Thoracic aorta (tissue), 2 donors: ENCODE results near the gene RAB2B. TPM values are rescaled to one million over a fixed set of nuclear protein-coding genes. Genes with fewer than 3 reads are reported as not detected.

Experiments used
- ATAC-seq: fragments of 150-250 bp; one replicate; pipeline ENCODE4 v1.8.0; 2017; ENCODE audit warnings: low read depth; ENCODE audit not compliant: insufficient number of reproducible peaks, low FRiP score
- DNase-seq: peaks from one replicate; pipeline ENCODE4 v3.0.0-alpha.2; 2020; ENCODE audit warnings: low spot score
- H3K27ac ChIP-seq, 2 donors: fragments of 200-600 bp; sonication (generic); 1 replicate in 1 of 2; 2 replicates in 1 of 2; pipeline ENCODE4 v1.5.1; 2016; ENCODE audit warnings: mild to moderate bottlenecking in 2 of 2, moderate library complexity in 2 of 2
- H3K27me3 ChIP-seq: fragments of 200-600 bp; sonication (generic); replicated peaks from 2 replicates; pipeline ENCODE4 v1.6.0; 2016; ENCODE audit warnings: mild to moderate bottlenecking; ENCODE audit not compliant: insufficient read depth
- H3K36me3 ChIP-seq: fragments of 200-600 bp; sonication (generic); one replicate; pipeline ENCODE4 v1.5.1; 2016
- H3K4me1 ChIP-seq, 2 donors: fragments of 200-600 bp; sonication (generic); 1 replicate in 1 of 2; 2 replicates in 1 of 2; pipeline versions ENCODE4 v1.5.1 to v1.6.0; 2016; ENCODE audit warnings: low read depth in 2 of 2, mild to moderate bottlenecking in 1 of 2; ENCODE audit not compliant: control insufficient read depth in 1 of 2
- H3K4me3 ChIP-seq: fragments of 200-600 bp; sonication (generic); 2 replicates; pipeline ENCODE4 v1.5.1; 2016; ENCODE audit warnings: mild to moderate bottlenecking
- H3K9me3 ChIP-seq: fragments of 200-600 bp; sonication (generic); 2 replicates; pipeline ENCODE4 v1.5.1; 2016
- total RNA-seq, 2 donors: library from RNA; depleted of rRNA; stranded (reverse); fragments of >200 nt; gene quantifications; one replicate each; pipeline versions ENCODE4 v1.1.0 to v1.2.3, GENCODE V29; 2016
- TF ChIP-seq, protein P1 (sequence below): fragments of 200-600 bp; sonication (generic); IDR thresholded peaks from one replicate; pipeline ENCODE4 v1.5.1; 2019; ENCODE audit warnings: antibody characterized with exemption

Gene RAB2B
- total RNA-seq, 2 donors from 2014 or later, result 19.2 to 29.3 TPM

DNA sequence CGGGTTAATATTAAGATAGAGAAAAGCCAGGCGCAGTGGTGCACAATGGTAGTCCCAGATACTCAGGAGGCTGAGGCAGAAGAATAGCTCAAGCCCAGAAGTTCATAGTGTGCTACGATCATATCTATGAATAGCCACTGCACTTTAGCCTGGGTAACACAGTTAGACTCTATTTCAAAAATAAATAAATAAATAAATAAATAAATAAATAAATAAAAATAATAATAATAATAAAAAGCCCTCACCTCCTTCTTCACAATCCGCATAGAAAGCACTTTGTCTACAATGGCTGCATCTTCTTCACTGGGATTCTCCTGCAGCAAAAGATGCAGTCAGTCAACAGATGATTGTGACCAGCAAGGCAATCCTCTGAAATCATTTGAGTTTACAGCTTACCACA is 61.4 kb downstream of the RAB2B start:
- TF ChIP-seq, protein P1, sequence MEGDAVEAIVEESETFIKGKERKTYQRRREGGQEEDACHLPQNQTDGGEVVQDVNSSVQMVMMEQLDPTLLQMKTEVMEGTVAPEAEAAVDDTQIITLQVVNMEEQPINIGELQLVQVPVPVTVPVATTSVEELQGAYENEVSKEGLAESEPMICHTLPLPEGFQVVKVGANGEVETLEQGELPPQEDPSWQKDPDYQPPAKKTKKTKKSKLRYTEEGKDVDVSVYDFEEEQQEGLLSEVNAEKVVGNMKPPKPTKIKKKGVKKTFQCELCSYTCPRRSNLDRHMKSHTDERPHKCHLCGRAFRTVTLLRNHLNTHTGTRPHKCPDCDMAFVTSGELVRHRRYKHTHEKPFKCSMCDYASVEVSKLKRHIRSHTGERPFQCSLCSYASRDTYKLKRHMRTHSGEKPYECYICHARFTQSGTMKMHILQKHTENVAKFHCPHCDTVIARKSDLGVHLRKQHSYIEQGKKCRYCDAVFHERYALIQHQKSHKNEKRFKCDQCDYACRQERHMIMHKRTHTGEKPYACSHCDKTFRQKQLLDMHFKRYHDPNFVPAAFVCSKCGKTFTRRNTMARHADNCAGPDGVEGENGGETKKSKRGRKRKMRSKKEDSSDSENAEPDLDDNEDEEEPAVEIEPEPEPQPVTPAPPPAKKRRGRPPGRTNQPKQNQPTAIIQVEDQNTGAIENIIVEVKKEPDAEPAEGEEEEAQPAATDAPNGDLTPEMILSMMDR, result no peak
- Histone ChIP-seq H3K4me1 (no peaks in the 10 kb centered on the region), H3K27me3 (no peaks in the 10 kb centered on the region), H3K27ac (no peak overlapping the region), H3K9me3 (no peaks in the 10 kb centered on the region), H3K36me3 (peaks cover 59% of the 10 kb centered on the region), H3K4me3 (no peak overlapping the region)
- DNase-seq (no peak), ATAC-seq (no peak)

DNA sequence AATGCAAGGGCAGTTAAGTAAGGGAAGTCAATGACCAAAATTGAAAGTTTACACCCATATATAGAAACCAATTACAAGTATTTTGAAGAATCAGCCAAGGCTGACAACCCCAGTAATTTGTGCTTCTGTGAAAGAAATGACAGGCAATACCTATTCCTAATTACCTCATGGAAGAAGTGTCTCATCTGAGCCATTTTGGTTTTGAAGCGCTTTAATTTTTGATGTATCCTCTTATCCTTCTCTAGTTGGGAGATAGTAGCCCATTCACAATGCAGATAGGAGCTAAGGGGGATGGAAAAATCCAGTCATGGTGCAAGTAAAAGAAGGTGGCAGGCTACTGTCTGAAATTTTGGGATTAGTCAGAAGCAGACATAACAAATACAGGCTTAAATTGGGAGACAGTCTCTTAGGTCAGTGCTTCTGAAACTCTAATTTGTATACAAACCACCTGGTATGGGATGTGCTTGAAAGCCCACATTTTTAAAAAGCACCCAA is 62.6 kb downstream of the RAB2B start:
- no peaks in the 10 kb centered on the region for H3K9me3 ChIP-seq
- H3K4me1 ChIP-seq, result no peaks in the 10 kb centered on the region
- no peak overlapping the region for H3K4me3 ChIP-seq
- TF ChIP-seq, protein P1, result no peak
- H3K27me3 ChIP-seq, result no peaks in the 10 kb centered on the region
- H3K27ac ChIP-seq, result no peak overlapping the region
- H3K36me3 ChIP-seq, result peaks cover 56% of the 10 kb centered on the region
- DNase-seq, result no peak
- no peak for ATAC-seq

Other genes starting within 250 kb of the RAB2B start
- gene HNRNPC, start 207.5 kb downstream of the RAB2B start, total RNA-seq, result 100 to 1,000 TPM; 208 to 422 TPM
- gene RPGRIP1, start 196.9 kb downstream of the RAB2B start, total RNA-seq, result not detected
- gene SUPT16H, start 92.9 kb downstream of the RAB2B start, total RNA-seq, result 10 to 100 TPM; 48.1 to 87.3 TPM
- 10 to 100 TPM; 50.5 to 77.2 TPM for gene CHD8, start 20.8 kb downstream of the RAB2B start, total RNA-seq
- 10 to 100 TPM; 34.5 to 54.7 TPM for gene TOX4, start 236 bp upstream of the RAB2B start, total RNA-seq
- 10 to 100 TPM; 54.8 to 62.4 TPM for gene METTL3, start 34.4 kb upstream of the RAB2B start, total RNA-seq
- gene SALL2, start 49.4 kb upstream of the RAB2B start, total RNA-seq, result 10 to 100 TPM in 1 of 2 donors, 1 to 10 TPM in 1; 4.9 to 11.3 TPM
- gene OR10G3, start 103.1 kb upstream of the RAB2B start, total RNA-seq, result not detected
- gene OR10G2, start 158.0 kb upstream of the RAB2B start, total RNA-seq, result not detected
- gene OR4E2, start 176.9 kb upstream of the RAB2B start, total RNA-seq, result not detected
- gene OR4E1, start 196.9 kb upstream of the RAB2B start, total RNA-seq, result not detected